HCT116 (cell line): Measurements from ENCODE around the gene CHAC1.

Experiments used
- EZH2 ChIP-seq: fragments of 200-600 bp; sonication (generic); IDR thresholded peaks from 2 replicates; pipeline ENCODE4 v1.6.1; 2017; ENCODE audit warnings: antibody characterized with exemption, mixed run types
- POLR2A ChIP-seq: IDR thresholded peaks from 2 replicates; pipeline ENCODE4 v1.7.0; 2011; ENCODE audit warnings: borderline replicate concordance; ENCODE audit not compliant: insufficient read depth, insufficient read length; ENCODE audit errors: extremely low read depth
- TCF7L2 ChIP-seq: IDR thresholded peaks from 2 replicates; pipeline ENCODE4 v1.7.0; 2011; ENCODE audit warnings: borderline replicate concordance, inconsistent platforms; ENCODE audit not compliant: insufficient read depth, insufficient read length; ENCODE audit errors: extremely low read depth
- ZNF274 ChIP-seq: fragments of 200-500 bp; sonication (Bioruptor generic); IDR thresholded peaks from 2 replicates; pipeline ENCODE4 v1.6.1; 2014; ENCODE audit warnings: mild to moderate bottlenecking, low read depth, low read length, inconsistent platforms
- TF ChIP-seq, protein P1 (sequence below), 3 experiments: fragments of 200-600 bp in 1 of 3; sonication (generic) in 1 of 3; IDR thresholded peaks in 2 of 3; conservative IDR thresholded peaks in 1 of 3; 2 replicates each; pipeline ENCODE4 v1.5.1; 2012 to 2017; ENCODE audit warnings: low read depth in 2 of 3, low read length in 2 of 3, antibody characterized with exemption in 1 of 3, borderline replicate concordance in 1 of 3, control low read depth in 1 of 3, mild to moderate bottlenecking in 1 of 3, mixed read lengths in 1 of 3, mixed run types in 1 of 3, moderate library complexity in 1 of 3; ENCODE audit not compliant: insufficient read depth in 1 of 3
- TF ChIP-seq, protein P2 (sequence below): IDR thresholded peaks from 2 replicates; pipeline ENCODE4 v1.6.1; 2012

DNA sequence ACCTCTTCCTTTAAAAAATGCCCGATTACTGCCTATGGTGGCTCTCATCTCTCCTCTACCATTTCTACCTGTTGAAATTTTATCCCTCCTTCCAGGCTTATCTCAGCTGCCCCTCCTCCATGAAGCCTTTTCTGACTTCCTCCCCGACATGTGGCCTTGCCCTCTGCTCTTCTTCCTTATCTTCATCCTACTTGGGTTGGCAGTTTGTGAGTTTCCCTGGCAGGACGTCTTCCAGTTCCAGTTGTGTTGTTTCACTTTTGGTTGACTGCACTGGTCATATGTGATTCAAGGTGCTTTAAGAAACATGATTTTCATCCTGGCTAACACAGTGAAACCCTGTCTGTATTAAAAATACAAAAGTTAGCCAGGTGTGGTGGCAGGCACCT lies 19.8 kb upstream of the CHAC1 start:
- TF ChIP-seq POLR2A (no peak), ZNF274 (no peak), TCF7L2 (no peak), EZH2 (no peak)
- TF ChIP-seq, protein P1, sequence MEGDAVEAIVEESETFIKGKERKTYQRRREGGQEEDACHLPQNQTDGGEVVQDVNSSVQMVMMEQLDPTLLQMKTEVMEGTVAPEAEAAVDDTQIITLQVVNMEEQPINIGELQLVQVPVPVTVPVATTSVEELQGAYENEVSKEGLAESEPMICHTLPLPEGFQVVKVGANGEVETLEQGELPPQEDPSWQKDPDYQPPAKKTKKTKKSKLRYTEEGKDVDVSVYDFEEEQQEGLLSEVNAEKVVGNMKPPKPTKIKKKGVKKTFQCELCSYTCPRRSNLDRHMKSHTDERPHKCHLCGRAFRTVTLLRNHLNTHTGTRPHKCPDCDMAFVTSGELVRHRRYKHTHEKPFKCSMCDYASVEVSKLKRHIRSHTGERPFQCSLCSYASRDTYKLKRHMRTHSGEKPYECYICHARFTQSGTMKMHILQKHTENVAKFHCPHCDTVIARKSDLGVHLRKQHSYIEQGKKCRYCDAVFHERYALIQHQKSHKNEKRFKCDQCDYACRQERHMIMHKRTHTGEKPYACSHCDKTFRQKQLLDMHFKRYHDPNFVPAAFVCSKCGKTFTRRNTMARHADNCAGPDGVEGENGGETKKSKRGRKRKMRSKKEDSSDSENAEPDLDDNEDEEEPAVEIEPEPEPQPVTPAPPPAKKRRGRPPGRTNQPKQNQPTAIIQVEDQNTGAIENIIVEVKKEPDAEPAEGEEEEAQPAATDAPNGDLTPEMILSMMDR (IDR thresholded peaks at IDR 0.05 in 2 of 3, conservative IDR thresholded peaks at IDR 0.05 in 1 of 3; ENCODE audit: borderline replicate concordance in 1 of 3, insufficient read depth in 1 of 3, low read depth in 2 of 3, low read length in 2 of 3), result no peak
- TF ChIP-seq, protein P2, sequence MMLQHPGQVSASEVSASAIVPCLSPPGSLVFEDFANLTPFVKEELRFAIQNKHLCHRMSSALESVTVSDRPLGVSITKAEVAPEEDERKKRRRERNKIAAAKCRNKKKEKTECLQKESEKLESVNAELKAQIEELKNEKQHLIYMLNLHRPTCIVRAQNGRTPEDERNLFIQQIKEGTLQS, result no peak
